Astrocyte (in vitro differentiated cells and primary cell): ENCODE results near the gene HDX.
"Not testable (repeated sequence)": the region's sequence is repeated elsewhere in the genome, so short reads cannot be mapped to it uniquely, and the experiment has no call there.

Source experiments
- EZH2 ChIP-seq: IDR thresholded peaks from 2 replicates; pipeline ENCODE4 v1.6.1; 2012; ENCODE audit warnings: mild to moderate bottlenecking, low read length, inconsistent platforms; ENCODE audit not compliant: insufficient read depth
- TF ChIP-seq, protein P1 (sequence below): IDR thresholded peaks from 2 replicates; pipeline ENCODE4 v1.5.1; 2011; ENCODE audit warnings: low read depth, mild to moderate bottlenecking, inconsistent platforms, low read length, moderate library complexity; ENCODE audit not compliant: insufficient read depth

DNA sequence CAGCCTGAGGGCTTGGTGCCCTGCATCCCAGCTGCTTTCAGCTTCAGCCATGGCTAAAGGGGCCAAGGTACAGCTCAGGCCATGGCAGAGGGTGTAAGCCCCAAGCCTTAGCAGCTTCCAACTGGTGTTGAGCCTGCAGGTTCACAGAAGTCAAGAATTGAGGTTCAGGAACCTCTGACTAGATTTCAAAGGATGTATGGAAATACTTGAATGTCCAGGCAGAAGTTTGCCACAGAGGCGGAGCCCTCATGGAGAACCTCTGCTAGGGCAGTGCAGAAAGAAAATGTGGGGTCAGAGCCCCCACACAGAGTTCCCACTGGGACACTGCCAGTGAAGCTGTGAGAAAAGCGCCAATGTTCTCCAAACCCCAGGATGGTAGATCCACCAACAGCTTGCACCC, 39.1 kb upstream of the HDX start:
- TF ChIP-seq, protein P1, sequence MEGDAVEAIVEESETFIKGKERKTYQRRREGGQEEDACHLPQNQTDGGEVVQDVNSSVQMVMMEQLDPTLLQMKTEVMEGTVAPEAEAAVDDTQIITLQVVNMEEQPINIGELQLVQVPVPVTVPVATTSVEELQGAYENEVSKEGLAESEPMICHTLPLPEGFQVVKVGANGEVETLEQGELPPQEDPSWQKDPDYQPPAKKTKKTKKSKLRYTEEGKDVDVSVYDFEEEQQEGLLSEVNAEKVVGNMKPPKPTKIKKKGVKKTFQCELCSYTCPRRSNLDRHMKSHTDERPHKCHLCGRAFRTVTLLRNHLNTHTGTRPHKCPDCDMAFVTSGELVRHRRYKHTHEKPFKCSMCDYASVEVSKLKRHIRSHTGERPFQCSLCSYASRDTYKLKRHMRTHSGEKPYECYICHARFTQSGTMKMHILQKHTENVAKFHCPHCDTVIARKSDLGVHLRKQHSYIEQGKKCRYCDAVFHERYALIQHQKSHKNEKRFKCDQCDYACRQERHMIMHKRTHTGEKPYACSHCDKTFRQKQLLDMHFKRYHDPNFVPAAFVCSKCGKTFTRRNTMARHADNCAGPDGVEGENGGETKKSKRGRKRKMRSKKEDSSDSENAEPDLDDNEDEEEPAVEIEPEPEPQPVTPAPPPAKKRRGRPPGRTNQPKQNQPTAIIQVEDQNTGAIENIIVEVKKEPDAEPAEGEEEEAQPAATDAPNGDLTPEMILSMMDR = not testable (repeated sequence)
- not testable (repeated sequence) for TF ChIP-seq EZH2
